SK-N-SH (cell line): ENCODE results near the gene PDE4D.

ENCODE experiments used
- MXI1 ChIP-seq: IDR thresholded peaks from 2 replicates; pipeline ENCODE4 v1.6.1; 2012; ENCODE audit warnings: mild to moderate bottlenecking, low read depth, low read length, improper control_type of control experiment
- POLR2AphosphoS5 ChIP-seq: IDR thresholded peaks from 2 replicates; pipeline ENCODE4 v1.6.1; 2012; ENCODE audit warnings: low read depth, low read length
- RFX5 ChIP-seq: IDR thresholded peaks from 2 replicates; pipeline ENCODE4 v1.6.1; 2012; ENCODE audit warnings: mild to moderate bottlenecking, improper control_type of control experiment, low read length

- TF ChIP-seq RFX5: no peak
- TF ChIP-seq MXI1: no peak
- no peak for TF ChIP-seq POLR2AphosphoS5
Measured at GRCh38 chr5:59380350-59380951, 513.1 kb downstream of the PDE4D start.
